ENCODE data around the gene TMLHE. TPM values are rescaled to one million over a fixed set of nuclear protein-coding genes. Genes with fewer than 3 reads are reported as not detected.
"Not testable (repeated sequence)": the region's sequence is repeated elsewhere in the genome, so short reads cannot be mapped to it uniquely, and the experiment has no call there.

The TMLHE gene
- total RNA-seq, 4 donors from 2014 or later, result 8.5 to 15.2 (median 12.3) TPM

DNA sequence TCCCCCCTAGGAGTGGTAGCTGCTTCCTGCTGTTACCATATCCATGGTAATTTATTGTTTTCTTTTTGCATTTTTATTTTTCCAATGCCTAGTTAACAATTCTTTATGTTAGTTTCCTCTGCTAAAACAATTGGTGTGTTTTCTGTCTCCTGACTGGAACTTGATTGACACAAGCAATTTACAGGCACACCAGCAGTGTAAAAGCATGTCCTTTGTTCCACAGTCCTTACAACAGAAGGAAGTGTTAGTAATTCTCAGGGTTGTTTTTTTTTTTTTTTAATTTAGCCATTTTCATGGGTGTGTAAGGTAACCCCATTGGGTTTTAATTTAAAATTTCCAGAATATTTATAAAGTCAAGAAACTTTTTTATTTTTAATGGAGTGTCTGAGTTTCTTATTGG, 25.0 kb upstream of the TMLHE start:
- H3K4me1 ChIP-seq, result no peaks in the 10 kb centered on the region
- no peaks in the 10 kb centered on the region for H3K36me3 ChIP-seq
- no peaks in the 10 kb centered on the region for H3K9me3 ChIP-seq
- no peaks in the 10 kb centered on the region for H3K27me3 ChIP-seq
- DNase-seq (ENCODE audit: low spot score in 2 of 2), result no peak
- no peak overlapping the region for H3K4me3 ChIP-seq
- H3K27ac ChIP-seq, result no peak overlapping the region
- TF ChIP-seq POLR2AphosphoS5 (IDR thresholded peaks at IDR 0.05) (no peak), POLR2A (IDR thresholded peaks at IDR 0.05) (no peak), EP300 (IDR thresholded peaks at IDR 0.05) (no peak)
- TF ChIP-seq, protein P1, sequence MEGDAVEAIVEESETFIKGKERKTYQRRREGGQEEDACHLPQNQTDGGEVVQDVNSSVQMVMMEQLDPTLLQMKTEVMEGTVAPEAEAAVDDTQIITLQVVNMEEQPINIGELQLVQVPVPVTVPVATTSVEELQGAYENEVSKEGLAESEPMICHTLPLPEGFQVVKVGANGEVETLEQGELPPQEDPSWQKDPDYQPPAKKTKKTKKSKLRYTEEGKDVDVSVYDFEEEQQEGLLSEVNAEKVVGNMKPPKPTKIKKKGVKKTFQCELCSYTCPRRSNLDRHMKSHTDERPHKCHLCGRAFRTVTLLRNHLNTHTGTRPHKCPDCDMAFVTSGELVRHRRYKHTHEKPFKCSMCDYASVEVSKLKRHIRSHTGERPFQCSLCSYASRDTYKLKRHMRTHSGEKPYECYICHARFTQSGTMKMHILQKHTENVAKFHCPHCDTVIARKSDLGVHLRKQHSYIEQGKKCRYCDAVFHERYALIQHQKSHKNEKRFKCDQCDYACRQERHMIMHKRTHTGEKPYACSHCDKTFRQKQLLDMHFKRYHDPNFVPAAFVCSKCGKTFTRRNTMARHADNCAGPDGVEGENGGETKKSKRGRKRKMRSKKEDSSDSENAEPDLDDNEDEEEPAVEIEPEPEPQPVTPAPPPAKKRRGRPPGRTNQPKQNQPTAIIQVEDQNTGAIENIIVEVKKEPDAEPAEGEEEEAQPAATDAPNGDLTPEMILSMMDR (IDR thresholded peaks at IDR 0.05), result no peak

DNA sequence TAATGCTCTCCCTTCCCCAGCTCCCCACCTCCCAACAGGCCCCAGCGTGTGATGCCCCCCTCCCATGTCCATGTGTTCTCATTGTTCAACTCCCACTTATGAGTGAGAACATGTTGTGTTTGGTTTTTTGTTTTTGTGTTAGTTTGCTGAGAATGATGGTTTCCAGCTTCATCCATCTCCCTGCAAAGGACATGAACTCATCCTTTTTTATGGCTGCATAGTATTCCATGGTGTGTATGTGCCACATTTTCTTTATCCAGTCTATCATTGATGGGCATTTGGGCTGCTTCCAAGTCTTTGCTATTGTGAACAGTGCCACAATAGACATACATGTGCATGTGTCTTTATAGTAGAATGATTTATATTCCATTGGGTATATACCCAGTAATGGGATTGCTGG, 22.3 kb upstream of the TMLHE start:
- 89% methylated on average over 1 of the region's 1 CpG for WGBS
- H3K27ac ChIP-seq; H3K4me1 ChIP-seq; H3K9me3 ChIP-seq; H3K4me3 ChIP-seq; H3K27me3 ChIP-seq; DNase-seq (ENCODE audit: low spot score in 2 of 2); H3K36me3 ChIP-seq: not testable (repeated sequence)

DNA sequence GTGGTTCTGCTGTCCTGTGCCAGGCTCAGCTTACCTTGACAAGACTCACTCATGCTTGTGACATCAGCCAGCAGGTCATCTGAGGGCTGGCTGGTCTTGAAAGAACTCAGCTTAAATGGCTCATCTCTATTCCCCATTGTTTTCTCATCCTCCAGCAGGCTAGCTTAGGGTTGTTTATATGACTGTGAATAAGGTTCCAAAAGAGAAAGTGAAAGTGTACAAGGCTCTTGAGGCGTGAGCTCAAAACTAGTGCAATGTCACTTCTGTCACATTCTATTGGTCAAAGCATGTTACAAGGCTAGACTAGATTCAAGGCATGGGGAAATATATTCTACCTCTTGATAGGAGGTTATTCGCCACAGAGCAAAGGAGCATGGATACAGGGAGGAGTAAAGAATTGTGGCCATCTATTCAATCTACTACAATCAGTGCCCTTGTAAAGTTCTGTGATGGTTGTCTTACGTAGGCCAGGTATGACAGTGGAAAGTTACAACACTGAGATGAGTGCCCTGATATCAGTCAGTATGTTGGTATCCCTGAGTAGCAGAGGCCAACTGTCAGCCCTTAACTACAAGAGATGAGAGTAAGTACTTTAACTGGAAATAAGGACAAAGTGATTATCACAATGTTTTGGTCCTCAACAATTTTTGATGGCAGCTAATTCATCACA, 19.8 kb upstream of the TMLHE start:
- no peak for TF ChIP-seq EP300 (IDR thresholded peaks at IDR 0.05)
- TF ChIP-seq POLR2A (IDR thresholded peaks at IDR 0.05), result no peak
- TF ChIP-seq, protein P1 (IDR thresholded peaks at IDR 0.05), result no peak
- TF ChIP-seq POLR2AphosphoS5 (IDR thresholded peaks at IDR 0.05), result no peak
- Histone ChIP-seq H3K27me3 (no peaks in the 10 kb centered on the region), H3K27ac (no peak overlapping the region), H3K36me3 (no peaks in the 10 kb centered on the region), H3K9me3 (no peaks in the 10 kb centered on the region), H3K4me1 (no peaks in the 10 kb centered on the region), H3K4me3 (no peak overlapping the region)
- DNase-seq (ENCODE audit: low spot score in 2 of 2), result no peak
- 84% methylated on average over 3 of the region's 3 CpGs for WGBS

DNA sequence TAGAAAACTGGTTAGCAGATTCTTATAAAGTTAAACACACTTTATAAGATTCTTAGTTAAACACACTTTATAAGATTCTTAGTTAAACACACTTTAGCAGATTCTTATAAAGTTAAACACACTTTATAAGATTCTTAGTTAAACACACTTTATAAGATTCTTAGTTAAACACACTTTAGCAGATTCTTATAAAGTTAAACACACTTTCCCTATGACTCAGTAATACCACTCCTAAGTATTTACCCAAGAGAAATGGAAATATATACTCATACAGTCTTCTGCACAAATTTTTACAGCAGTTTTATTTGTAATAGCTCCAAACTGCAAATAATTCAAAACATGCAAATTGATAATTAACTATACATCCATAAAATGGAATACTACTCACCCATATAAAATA, 7.4 kb upstream of the TMLHE start:
- not testable (repeated sequence) for H3K4me3 ChIP-seq; DNase-seq (ENCODE audit: low spot score in 2 of 2); H3K27me3 ChIP-seq; H3K36me3 ChIP-seq; H3K4me1 ChIP-seq; H3K27ac ChIP-seq; H3K9me3 ChIP-seq

DNA sequence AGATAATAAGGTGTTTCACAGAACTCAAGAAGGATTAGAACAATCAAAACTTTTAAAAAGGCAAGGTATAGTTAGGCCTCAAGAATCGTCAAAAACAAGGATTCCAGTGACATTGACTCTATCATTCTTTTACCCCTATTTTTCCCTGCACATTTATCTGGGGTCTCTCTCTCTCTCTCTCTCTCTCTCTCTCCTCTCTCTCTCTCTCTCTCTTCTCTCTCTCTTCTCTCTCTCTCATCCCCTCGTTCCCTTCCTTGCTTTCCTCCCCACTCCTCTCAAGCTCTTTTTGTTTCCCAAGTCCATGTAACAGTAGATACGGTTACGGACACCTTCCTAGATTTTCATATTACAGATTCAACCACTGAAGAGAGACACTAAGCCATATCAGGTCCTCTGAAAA, 3.2 kb upstream of the TMLHE start:
- TF ChIP-seq POLR2AphosphoS5 (IDR thresholded peaks at IDR 0.05) (no peak), POLR2A (IDR thresholded peaks at IDR 0.05) (no peak), EP300 (IDR thresholded peaks at IDR 0.05) (no peak)
- TF ChIP-seq, protein P1 (IDR thresholded peaks at IDR 0.05), result no peak
- DNase-seq (ENCODE audit: low spot score in 2 of 2), result no peak

DNA sequence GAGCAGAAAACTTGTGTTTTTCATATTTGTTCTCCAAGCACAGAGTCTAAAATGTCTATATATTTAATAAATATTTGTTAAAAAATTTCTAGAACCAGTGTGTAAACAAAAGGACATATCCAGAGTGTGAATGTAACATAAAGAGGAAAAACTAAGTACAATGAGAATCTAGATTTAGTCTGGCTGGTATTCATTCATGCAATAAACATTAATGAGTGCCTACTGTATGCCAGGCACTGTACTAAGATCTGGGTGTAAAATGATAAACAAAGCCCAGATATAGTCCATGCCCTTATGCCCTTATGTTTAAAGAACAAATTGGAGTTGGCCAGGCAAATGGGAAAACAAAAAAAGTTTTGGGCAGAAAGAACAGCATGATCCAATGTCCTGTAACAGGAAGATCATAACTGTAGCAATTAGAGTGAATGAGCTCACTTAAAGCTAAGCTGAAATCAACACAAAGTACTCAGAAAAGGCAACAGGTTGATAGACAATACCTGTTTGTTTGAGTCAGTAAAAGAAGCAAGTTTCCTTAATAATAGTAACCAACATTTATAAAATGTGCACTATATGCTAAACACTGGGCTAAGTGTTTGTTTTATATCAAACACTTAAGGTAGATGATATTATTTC, 1.3 kb upstream of the TMLHE start:
- Histone ChIP-seq H3K27me3 (no peaks in the 10 kb centered on the region), H3K4me1 (no peaks in the 10 kb centered on the region), H3K4me3 (no peak overlapping the region), H3K27ac (no peak overlapping the region), H3K9me3 (no peaks in the 10 kb centered on the region), H3K36me3 (no peaks in the 10 kb centered on the region)
- TF ChIP-seq, protein P1 (IDR thresholded peaks at IDR 0.05), result no peak
- no peak for TF ChIP-seq POLR2AphosphoS5 (IDR thresholded peaks at IDR 0.05)
- TF ChIP-seq EP300 (IDR thresholded peaks at IDR 0.05), result no peak
- no peak for TF ChIP-seq POLR2A (IDR thresholded peaks at IDR 0.05)
- DNase-seq (ENCODE audit: low spot score in 2 of 2), result no peak

More for the DNA sequence above, 3.2 kb upstream of the TMLHE start:
- no peaks in the 10 kb centered on the region for H3K36me3 ChIP-seq
- no peaks in the 10 kb centered on the region for H3K27me3 ChIP-seq
- H3K4me3 ChIP-seq, result no peak overlapping the region
- no peaks in the 10 kb centered on the region for H3K9me3 ChIP-seq
- no peaks in the 10 kb centered on the region for H3K4me1 ChIP-seq
- no peak overlapping the region for H3K27ac ChIP-seq
- WGBS, result 76% methylated on average over 4 of the region's 4 CpGs
